MV-4-11 (cell line): ENCODE measurements around the gene PRR35.

ENCODE experiments used
- DNase-seq: peaks from one replicate; lab custom pipeline; 2025; lab: John Stamatoyannopoulos, UW

Gene PRR35

GRCh38 chr16:560204-560700, at the start of gene PRR35:
TSS of gene PRR35 (plus strand) at chr16:560394. CDS start at chr16:563295, 2,901 bp downstream.
- no peak for DNase-seq

DNA sequence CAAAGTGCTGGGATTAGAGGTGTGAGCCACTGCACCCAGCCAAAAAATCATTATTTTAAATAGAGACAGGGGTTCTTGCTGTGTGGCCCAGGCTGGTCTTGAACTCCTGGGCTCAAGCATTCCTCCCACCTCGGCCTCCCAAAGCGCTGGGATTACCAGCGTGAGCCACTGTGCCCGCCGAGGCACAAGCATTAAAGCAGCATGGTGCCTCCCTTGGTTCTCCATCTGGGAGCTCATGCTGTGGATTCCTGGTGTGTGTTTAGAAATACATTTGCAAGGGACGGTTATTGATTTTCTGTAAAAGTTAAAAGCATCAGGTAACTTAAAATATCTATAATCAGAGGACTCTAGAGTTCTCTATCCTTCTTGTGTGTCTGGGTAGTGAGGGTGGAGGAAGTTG, 47.4 kb upstream of the PRR35 start:
- DNase-seq = no peak

GRCh38 chr16:513950-514349, 46.2 kb upstream of the PRR35 start:
- no peak for DNase-seq

GRCh38 chr16:515175-515938, 44.8 kb upstream of the PRR35 start:
- no peak for DNase-seq

- DNase-seq = no peak
These were observed 44.3 kb upstream of the PRR35 start for GRCh38 chr16:515939-516226.

DNA sequence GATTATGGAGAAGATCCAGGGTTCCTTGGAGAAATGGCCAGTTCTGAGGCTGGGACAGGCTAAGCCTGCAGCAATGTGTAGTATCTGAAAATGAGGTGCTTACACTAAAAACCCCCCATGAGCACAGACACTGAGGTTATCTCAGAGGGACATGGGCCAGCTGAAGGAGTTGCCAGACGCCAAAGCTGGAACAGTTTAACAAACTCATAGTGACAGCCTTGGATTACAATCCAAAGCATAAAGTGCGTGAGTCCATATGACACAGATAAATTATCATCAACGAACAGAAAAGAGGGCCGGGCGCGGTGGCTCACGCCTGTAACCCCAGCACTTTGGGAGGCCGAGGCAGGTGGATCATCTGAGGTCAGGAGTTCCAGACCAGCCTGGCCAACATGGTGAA, 43.9 kb upstream of the PRR35 start:
- DNase-seq = no peak

- DNase-seq = no peak
These were observed 41.3 kb upstream of the PRR35 start for GRCh38 chr16:518858-519257.

- DNase-seq = no peak
These were observed 40.8 kb upstream of the PRR35 start for GRCh38 chr16:519425-519824.

- DNase-seq = no peak
These were observed 40.1 kb upstream of the PRR35 start for GRCh38 chr16:519841-520687.

GRCh38 chr16:520847-521246, 39.3 kb upstream of the PRR35 start:
- no peak for DNase-seq

DNA sequence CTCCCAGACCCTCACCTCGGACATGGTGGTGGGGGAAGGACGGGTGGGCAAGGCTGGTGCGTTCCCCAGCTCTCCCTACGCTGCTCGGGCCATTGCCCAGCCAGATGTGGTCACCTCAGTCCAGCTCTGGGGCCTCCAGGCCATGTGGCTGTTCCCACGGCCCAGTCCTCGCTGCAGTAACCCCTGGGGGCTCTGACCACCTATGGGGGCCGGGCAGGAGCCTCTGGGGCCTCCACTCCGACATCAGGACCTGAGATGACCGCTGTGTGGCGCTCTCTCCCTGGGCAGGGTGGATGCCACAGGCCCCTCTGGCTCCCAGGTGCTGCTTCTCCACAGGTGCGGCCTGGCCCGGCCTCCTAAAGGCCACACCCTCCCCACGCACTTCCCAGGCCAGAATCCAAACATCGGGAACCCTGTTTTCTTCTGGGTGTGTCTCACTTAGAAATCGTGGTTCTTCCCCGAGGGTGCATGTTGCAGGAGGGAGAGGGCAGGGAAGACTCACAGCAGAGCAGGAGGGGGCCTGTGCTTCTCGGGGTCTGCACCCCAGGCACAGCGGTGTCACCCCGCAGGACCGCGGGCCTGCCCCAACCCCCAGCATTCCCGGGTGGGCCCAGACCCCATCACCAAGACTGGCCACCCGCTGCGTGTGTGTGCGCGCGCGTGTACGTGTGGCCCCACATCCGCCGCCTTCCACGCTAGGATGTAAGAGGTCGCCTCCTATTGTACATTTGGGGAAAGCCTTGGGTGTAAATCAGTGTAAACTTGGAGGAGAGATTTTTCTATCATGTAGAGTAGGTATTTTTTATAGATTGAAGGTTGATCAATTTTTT, 38.6 kb upstream of the PRR35 start:
- no peak for DNase-seq

GRCh38 chr16:522320-523096, 37.7 kb upstream of the PRR35 start:
- DNase-seq = no peak

GRCh38 chr16:523097-523741, 37.0 kb upstream of the PRR35 start:
- DNase-seq = no peak

GRCh38 chr16:524274-525040, 35.7 kb upstream of the PRR35 start:
- no peak for DNase-seq

- DNase-seq = no peak
These were observed 35.1 kb upstream of the PRR35 start for GRCh38 chr16:525123-525519.

GRCh38 chr16:525520-526180, 34.5 kb upstream of the PRR35 start:
- DNase-seq = peak; percentile 76

DNA sequence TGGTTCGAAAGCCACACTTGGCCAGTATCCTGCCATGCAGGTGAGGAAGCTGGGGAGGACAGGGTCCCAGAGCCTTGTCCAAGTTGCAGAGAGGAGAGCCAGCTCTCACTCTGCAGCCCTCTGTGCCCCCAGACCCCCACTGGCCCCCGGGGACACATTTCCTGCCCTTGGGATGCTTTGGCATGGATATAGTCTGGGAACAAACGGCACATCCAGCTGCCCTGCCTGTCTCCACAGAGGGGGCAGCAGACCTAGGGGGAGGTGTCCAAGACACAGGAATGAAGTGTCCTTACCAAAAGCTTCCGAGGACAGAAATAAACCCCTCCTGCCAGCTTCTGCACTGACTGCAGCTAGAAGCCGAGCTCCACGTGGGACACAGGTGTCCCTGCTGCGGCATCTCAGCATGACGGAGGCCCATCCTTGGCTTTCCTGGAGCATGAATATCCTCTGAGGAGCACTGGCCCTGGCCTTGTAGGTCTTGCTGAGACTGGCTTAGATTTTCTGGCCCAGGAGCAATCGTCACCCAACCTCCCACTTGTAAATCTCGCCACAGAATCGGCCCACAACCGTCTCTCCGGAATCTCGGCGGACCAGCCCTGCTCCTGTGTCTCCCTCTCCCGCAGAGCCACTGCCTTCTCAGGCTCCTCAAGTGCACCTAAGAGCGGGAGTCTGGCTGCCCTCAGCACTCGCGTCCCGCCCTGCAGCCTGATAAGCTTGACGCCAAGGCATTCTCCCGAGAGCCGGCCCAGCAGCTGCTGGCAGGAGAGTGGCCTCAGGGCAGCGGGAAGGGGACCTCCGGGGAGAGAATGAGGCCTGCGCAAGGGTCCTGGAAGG, 33.8 kb upstream of the PRR35 start:
- no peak for DNase-seq

DNA sequence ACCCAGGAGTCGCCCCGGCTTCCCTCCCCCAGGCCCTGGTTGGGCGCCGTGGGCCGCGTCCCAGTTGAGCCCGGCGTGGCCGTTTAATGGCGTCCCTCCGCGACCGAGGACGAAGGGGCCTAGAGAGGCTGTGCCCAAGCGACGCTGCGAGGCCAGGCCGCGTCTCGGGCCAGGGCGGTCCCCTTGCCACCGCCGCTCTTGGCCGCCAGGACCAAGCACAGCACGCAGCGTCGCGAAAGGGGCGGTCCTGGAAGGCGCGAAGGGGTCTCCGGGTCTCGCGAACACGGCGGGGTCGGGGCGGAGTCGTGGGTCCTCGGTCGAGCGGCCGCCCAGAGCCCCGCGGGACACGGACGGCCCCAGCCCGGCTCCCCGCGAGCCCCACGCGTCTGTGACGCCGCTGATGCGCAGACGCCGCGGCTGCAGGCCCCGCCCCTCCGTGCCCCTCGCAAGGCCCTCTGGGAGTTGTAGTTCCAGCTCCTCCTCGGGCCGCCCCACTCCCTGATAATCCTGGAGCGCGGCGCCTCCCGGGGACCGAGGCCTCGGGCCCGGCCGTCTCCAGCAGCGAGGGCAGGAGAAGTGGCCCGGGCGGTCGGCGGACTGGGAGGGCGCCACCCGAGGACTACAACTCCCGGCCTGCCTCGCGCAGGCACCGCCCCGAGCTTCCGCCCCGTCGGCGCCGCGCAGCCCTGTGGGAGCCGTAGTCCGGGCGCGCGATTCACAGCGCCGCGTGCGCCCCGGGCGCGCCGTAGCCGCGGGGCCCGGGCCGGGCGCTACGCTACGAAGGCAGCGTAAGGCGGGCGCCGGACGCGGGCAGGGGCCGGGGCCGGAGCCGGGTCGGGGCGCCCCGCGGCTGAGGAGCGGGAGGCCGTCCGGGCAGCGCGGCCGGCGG, 32.9 kb upstream of the PRR35 start, which contains the start of gene CAPN15:
Gene CAPN15, plus strand, starts transcription at position 698 of the 889 bp plus-strand sequence. CDS start 19,127 bp downstream, outside the sequence.
- peak; percentile 82 for DNase-seq
